Ovary (tissue), 9 donors: ENCODE measurements around the gene FBXO40. TPM values are rescaled to one million over a fixed set of nuclear protein-coding genes. Genes with fewer than 3 reads are reported as not detected.

ENCODE experiments used
- DNase-seq, 5 donors: peaks; one replicate each; pipeline ENCODE4 v3.0.0-alpha.2; 2019 to 2020
- H3K27ac ChIP-seq, 2 donors: fragments of 200-600 bp; one replicate each; pipeline versions ENCODE4 v1.5.1 to v1.8.0; 2019 to 2022
- H3K27me3 ChIP-seq: fragments of 200-600 bp; one replicate; pipeline ENCODE4 v1.8.0; 2022
- H3K36me3 ChIP-seq: fragments of 200-600 bp; sonication (generic); one replicate; pipeline ENCODE4 v1.5.1; 2019
- H3K4me1 ChIP-seq: one replicate; pipeline ENCODE4 v1.8.1; 2013; ENCODE audit warnings: mild to moderate bottlenecking, moderate library complexity; ENCODE audit not compliant: insufficient read depth
- H3K4me3 ChIP-seq: fragments of 200-600 bp; sonication (generic); one replicate; pipeline ENCODE4 v1.5.1; 2017
- H3K9me3 ChIP-seq, 2 donors: fragments of 200-600 bp in 1 of 2; sonication (generic) in 1 of 2; one replicate each; pipeline versions ENCODE4 v1.5.1 to v1.8.1; 2013 to 2019; ENCODE audit warnings: mild to moderate bottlenecking in 1 of 2, moderate library complexity in 1 of 2
- EP300 ChIP-seq: sonication (generic); formaldehyde crosslinking; IDR thresholded peaks from one replicate; pipeline ENCODE4 v1.6.1; 2017; ENCODE audit warnings: antibody characterized with exemption
- POLR2A ChIP-seq: fragments of 450-650 bp; IDR thresholded peaks from one replicate; pipeline ENCODE4 v1.6.1; 2017; ENCODE audit warnings: antibody characterized with exemption, mild to moderate bottlenecking, moderate library complexity
- WGBS, 3 donors: extraction: QIAGEN DNeasy Blood & Tissue Kit in 1 of 3; methylation state at CpG; one replicate each; pipeline versions ENCODE4 v1.1.5 to v1.1.7; 2013 to 2017; 5-methylcytosine and 5-hydroxymethylcytosine counted together
- intact Hi-C, 4 donors: fragments of 100-400 bp; cut with DNase I; formaldehyde crosslinking; loops; one replicate each; pipeline versions ENCODE4 v1.11.0 to v1.15.1; 2022 to 2023
- polyA plus RNA-seq, 2 donors: library from polyadenylated mRNA; stranded (reverse); fragments of 200-250 nt in 1 of 2; fragments of 350-450 nt in 1 of 2; fragmentation: Illumina TruSeq in 1 of 2; extraction: RNeasy Lipid Tissue Mini Kit (QIAGEN cat#74804) in 1 of 2; gene quantifications; one replicate each; pipeline ENCODE4 v1.2.3, GENCODE V29; 2013 to 2014
- total RNA-seq, 7 donors: library from RNA; depleted of rRNA in 2 of 7; stranded (reverse); fragments of >200 nt in 2 of 7; fragmentation: NEBNext Ultra II Directional in 3 of 7; extraction: Animal tissue kit (Norgen Biotek cat#: 25700) in 3 of 7; gene quantifications; one replicate each; pipeline versions ENCODE4 v1.1.0 to v1.2.4, GENCODE V29; 2016 to 2023
- TF ChIP-seq, protein P1 (sequence below), 3 donors: fragments of 450-650 bp in 2 of 3; fragments of 200-600 bp in 1 of 3; IDR thresholded peaks; one replicate each; pipeline versions ENCODE4 v1.5.1 to v1.8.0; 2016 to 2022; ENCODE audit warnings: antibody characterized with exemption in 3 of 3, mild to moderate bottlenecking in 1 of 3
- donor health status: DM: no; HTN: no; CAD: no; lungs with moderate emphysema.
- donor health status: DM: no; HTN: no; CAD: no.
- donor health status: Bipolar disorder and iron deficiency.
- donor health status: DM: yes; HTN: yes; CAD: no.
- donor health status: DM: no; HTN: no; CAD: no.
- donor health status: DM: yes; HTN: yes; CAD: no.

Gene FBXO40
- total and polyA plus RNA-seq, 9 donors = 0.08 to 1.2 (median 0.17) TPM; not detected in 1

GRCh38 chr3:121627622-121628021, 34.4 kb downstream of the FBXO40 start:
- TF ChIP-seq POLR2A = no peak
- TF ChIP-seq EP300 = no peak
- TF ChIP-seq, protein P1, sequence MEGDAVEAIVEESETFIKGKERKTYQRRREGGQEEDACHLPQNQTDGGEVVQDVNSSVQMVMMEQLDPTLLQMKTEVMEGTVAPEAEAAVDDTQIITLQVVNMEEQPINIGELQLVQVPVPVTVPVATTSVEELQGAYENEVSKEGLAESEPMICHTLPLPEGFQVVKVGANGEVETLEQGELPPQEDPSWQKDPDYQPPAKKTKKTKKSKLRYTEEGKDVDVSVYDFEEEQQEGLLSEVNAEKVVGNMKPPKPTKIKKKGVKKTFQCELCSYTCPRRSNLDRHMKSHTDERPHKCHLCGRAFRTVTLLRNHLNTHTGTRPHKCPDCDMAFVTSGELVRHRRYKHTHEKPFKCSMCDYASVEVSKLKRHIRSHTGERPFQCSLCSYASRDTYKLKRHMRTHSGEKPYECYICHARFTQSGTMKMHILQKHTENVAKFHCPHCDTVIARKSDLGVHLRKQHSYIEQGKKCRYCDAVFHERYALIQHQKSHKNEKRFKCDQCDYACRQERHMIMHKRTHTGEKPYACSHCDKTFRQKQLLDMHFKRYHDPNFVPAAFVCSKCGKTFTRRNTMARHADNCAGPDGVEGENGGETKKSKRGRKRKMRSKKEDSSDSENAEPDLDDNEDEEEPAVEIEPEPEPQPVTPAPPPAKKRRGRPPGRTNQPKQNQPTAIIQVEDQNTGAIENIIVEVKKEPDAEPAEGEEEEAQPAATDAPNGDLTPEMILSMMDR (IDR thresholded peaks at IDR 0.05) = no peak
- Histone ChIP-seq H3K27me3 (no peaks in the 10 kb centered on the region), H3K4me1 (no peaks in the 10 kb centered on the region), H3K4me3 (no peak overlapping the region), H3K9me3 (no peaks in the 10 kb centered on the region), H3K36me3 (no peaks in the 10 kb centered on the region), H3K27ac (no peak overlapping the region)
- 65 to 80% (median 80%) methylated on average over 3 of the region's 3 CpGs for WGBS, 3 donors
- DNase-seq = no peak
- intact Hi-C loops = no loop called here

DNA sequence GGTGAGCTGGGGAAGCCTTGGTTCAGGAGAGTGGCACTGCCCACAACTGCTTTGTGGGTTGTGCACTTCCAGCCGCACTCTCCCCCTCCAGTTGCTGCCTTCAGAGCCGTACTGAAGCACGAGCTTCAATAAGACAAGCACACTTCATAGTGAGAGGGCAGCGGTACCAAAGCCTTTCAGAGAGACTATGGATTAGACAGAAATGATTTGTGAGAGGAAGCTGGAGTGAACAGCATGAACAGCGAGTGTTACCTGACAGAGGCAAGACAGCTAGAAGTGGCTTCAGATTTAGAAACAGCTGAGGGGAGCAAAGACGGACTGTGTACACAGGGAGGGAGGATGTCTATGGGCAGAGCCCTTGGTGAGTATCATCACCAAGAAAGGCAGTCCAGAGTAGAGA, 36.4 kb downstream of the FBXO40 start:
- Histone ChIP-seq H3K27ac (no peak overlapping the region), H3K27me3 (no peaks in the 10 kb centered on the region), H3K36me3 (no peaks in the 10 kb centered on the region), H3K9me3 (no peaks in the 10 kb centered on the region), H3K4me1 (no peaks in the 10 kb centered on the region), H3K4me3 (no peak overlapping the region)
- DNase-seq = no peak
- TF ChIP-seq EP300 (no peak), POLR2A (no peak)
- TF ChIP-seq, protein P1 (IDR thresholded peaks at IDR 0.05) = no peak
- intact Hi-C loops = no loop called here
- WGBS, 3 donors = 84 to 89% (median 87%) methylated on average over 6 of the region's 6 CpGs

DNA sequence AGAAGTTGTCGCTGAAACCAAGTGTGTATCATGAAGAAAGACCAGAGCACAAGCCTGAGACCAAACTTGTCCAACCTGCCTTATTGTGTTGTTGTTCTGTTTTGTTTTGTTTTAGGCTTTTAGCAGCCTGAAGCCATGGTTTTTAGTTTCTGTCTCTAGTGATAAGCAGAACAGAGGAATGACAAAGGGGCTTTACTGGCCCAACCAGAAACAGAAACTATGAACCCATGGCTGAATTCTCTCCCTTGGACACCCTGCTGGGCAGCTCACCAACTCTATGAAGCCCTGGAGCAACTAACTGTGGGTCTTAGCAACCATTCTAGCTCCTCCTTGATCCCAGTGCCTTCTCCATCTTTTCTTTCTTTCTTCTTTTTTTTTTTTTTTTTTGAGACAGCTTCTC, 37.2 kb downstream of the FBXO40 start:
- 87 to 100% (median 98%) methylated on average over 1 of the region's 1 CpG for WGBS, 3 donors
- no peaks in the 10 kb centered on the region for H3K4me1 ChIP-seq
- TF ChIP-seq EP300 (no peak), POLR2A (no peak)
- TF ChIP-seq, protein P1 (IDR thresholded peaks at IDR 0.05) = no peak
- H3K36me3 ChIP-seq = no peaks in the 10 kb centered on the region
- DNase-seq = no peak
- H3K4me3 ChIP-seq = no peak overlapping the region
- no peak overlapping the region for H3K27ac ChIP-seq
- H3K9me3 ChIP-seq = no peaks in the 10 kb centered on the region
- no peaks in the 10 kb centered on the region for H3K27me3 ChIP-seq
- intact Hi-C loops = no loop called here

- DNase-seq = no peak
- TF ChIP-seq, protein P1 (IDR thresholded peaks at IDR 0.05) = no peak
- TF ChIP-seq POLR2A (no peak), EP300 (no peak)
- H3K4me3 ChIP-seq = no peak overlapping the region
- H3K27ac ChIP-seq = no peak overlapping the region
- 88 to 100% (median 97%) methylated on average over 1 of the region's 1 CpG for WGBS, 3 donors
- no peaks in the 10 kb centered on the region for H3K27me3 ChIP-seq
- intact Hi-C loops = no loop called here
- no peaks in the 10 kb centered on the region for H3K36me3 ChIP-seq
- no peaks in the 10 kb centered on the region for H3K4me1 ChIP-seq
- no peaks in the 10 kb centered on the region for H3K9me3 ChIP-seq
These were observed 44.7 kb downstream of the FBXO40 start for GRCh38 chr3:121637922-121638321.
